RPMI7951 (cell line): ENCODE results near the gene AOC2. TPM values are rescaled to one million over a fixed set of nuclear protein-coding genes. Genes with fewer than 3 reads are reported as not detected.
A peak's percentile ranks its signal among the peaks of the same experiment; 100 is the strongest.
"Not testable (repeated sequence)": the region's sequence is repeated elsewhere in the genome, so short reads cannot be mapped to it uniquely, and the experiment has no call there.

Experiments
- DNase-seq: peaks from one replicate; pipeline ENCODE4 v3.0.0-alpha.2; 2012; ENCODE audit warnings: low read depth
- total RNA-seq: library from RNA; depleted of rRNA; stranded (reverse); fragments of >200 nt; shearing (Covaris generic); gene quantifications from 2 replicates; pipeline ENCODE4 v1.2.3, GENCODE V29; 2014

Gene AOC2
- total RNA-seq, 1 experiment from 2014 or later: 0.36 TPM

DNA sequence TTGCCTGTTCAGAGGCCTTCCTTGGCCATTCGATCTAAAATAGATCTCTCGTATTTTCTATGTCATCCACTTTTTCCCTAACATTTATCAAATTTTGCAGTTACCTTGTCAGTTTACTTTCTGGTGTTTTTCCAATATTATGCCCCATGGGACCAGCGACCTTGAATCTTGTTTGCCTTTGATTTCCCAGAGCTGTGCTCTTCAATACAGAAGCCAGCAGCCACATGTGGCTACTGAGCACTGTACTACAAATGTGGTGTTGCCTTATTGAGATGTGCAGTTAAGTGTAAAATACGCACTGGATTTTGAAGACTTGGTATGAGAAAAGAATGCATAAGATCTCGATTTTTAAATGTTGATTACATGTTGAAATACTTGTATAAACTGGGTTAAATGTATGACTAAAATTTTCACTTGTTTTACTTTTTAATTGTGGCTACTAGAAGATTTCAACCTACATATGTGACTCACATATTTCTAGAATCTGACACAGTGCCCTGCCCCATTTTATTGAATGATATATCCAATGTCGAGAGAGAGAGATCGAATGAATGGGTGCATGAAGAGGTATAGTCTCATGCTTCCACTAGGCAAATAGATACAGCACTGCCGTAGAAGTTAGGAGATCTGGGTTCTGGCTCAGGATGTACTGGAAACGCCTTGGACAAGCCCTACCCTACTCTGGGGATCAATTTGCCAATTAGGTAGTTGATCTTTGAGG, 12.0 kb upstream of the AOC2 start:
- DNase-seq: no peak

DNA sequence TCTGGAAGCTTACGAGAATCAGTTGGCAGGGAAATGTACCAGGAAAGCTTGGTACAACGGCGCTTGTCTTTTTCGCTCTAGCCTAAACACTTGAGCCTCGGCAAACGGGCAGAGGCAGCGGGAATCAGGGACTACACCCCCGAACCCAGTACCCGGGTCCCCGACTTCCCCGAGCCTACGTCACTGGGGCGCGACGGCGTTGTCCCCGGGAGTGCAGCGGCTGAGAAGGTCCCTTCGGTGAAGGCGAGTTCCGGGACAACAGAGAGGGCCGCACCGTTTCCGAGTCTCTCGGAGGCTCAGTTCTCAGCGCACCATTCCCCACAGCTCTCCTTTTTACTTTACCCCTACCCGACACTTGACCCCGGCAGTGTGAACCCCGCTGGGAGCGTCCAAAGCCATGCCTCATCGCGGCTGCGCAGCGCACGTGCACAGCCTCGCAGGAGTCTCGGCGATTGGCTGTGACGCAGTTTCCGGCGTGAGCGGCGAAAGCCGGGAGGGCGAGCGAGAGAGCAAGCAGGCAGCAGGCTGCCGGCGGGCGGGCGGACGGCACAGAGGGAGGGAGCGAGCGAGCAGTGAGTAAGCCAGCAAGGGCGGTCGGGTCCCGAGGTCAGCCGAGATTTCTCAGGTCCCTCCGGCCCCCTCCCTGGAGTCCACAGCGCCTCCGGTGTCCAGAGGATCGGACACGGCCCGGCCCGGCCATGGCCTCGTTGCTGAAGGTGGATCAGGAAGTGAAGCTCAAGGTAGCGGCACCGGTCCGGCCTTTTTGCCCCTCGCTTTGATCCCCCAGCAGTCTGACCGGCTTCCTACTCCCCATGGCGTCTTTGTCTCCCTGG, 11.2 kb upstream of the AOC2 start, which contains the start of gene PSME3:
Gene PSME3, plus strand, starts transcription at position 464 of the 833 bp plus-strand sequence. Its CDS starts 235 bp downstream, at position 699.
- peak; percentile 84 for DNase-seq

DNA sequence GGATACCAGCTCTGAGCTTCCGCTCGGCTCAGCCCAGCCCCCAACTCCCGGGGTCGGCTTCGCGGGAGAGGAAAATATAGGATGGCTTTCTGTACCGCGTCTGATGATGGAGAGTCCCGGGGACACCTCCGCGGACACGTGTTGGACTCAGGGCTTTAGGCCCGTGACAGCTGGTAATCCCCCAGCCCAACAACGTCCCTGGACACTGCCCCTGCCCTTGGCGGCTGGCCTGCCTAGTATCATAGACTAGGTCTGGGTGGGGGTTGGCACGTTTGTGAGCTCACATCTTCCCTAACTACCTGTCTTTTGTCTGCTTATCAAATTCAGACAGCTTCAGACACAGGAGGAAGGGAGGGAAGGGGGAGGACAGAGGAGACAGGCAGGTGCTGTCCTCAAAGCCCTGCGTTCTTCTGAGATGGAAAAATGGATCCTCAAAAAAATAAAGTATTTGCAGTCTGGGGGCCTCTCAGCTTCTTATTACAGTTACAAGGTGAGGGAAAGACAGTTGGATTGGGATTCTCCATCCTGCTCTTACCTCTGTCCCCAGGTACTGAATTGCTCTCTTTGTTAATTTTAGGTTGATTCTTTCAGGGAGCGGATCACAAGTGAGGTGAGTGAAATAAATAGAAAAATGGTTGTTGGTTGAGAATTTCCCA, 10.5 kb upstream of the AOC2 start:
- no peak for DNase-seq

DNA sequence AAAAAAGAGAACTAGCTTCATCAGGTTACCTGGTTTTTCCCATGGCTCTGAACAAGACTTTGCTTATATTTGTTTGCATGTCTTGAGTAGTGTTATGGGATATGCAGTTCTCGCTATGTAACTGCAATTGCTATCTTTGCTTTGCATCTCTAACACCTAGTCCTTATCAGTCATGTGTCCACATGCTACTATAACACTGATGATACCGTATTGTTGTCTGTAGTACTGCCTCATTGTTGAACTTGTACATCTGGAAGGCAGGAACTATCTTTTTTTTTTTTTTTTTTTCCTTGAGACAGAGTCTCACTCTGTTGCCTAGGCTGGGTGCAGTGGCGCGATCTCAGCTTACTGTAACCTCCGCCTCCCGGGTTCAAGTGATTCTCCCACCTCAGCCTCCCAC, 8.6 kb upstream of the AOC2 start:
- no peak for DNase-seq

DNA sequence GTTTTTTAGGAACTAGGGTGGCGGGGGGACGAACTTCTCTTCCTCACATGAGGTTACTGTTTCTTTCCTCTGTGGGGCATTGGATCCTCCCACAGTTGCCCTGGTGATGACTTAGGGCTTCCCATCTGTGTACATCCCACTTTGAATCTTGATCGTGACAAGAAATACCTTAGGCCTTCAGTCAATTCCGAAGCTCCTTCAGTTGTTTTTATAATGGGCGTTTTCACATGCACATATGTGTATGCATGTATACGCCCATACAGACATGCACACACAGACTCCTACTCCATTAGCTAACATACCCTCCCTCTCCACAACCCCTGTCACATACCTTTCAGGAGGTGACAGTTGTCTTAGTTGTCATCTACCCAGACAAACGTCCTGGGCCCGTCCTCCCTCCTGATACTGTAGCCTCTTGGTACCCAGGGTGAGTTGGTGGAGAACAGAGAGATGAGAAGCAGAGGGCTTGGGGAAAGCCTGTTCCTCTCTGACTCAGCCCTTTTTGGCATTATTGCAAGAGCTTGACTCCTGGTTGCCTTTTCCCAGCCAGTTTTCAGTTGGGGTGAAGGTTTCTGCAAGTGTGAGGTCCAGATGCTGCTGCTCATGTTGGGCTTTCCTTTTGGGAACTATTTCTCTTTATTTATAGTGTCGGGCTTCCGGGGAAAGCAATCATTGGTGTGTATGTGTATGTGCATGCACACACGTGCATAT, 2.2 kb upstream of the AOC2 start:
- no peak for DNase-seq

DNA sequence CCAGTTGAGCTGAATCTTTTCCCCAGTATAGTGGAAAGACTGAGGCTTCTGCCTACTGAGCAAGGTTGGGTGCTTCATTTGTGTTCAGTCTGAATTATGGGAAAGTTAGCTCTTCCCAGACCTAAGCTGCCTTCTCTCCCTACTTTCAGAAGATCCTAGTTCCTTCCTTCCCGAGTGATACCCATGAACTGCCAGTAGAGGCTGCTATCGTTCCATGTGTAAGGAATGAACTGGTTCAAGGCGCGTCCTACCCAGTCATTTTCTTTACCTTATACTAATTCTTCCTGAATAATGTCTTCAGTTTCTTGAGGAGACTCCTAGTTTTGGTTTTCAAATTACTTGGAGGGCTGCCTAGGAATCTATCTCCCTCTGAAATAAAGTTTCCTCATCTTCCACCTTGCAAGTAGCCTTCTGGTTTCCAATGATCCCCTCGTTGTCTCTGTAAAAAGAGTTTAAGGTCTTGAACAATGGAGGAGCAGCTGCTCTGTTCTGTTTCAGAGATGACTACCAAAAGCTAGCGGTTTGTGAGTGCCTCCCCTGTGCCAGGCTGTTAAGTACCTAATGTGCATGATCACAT, 934 bp upstream of the AOC2 start:
- DNase-seq: peak; percentile 53

DNA sequence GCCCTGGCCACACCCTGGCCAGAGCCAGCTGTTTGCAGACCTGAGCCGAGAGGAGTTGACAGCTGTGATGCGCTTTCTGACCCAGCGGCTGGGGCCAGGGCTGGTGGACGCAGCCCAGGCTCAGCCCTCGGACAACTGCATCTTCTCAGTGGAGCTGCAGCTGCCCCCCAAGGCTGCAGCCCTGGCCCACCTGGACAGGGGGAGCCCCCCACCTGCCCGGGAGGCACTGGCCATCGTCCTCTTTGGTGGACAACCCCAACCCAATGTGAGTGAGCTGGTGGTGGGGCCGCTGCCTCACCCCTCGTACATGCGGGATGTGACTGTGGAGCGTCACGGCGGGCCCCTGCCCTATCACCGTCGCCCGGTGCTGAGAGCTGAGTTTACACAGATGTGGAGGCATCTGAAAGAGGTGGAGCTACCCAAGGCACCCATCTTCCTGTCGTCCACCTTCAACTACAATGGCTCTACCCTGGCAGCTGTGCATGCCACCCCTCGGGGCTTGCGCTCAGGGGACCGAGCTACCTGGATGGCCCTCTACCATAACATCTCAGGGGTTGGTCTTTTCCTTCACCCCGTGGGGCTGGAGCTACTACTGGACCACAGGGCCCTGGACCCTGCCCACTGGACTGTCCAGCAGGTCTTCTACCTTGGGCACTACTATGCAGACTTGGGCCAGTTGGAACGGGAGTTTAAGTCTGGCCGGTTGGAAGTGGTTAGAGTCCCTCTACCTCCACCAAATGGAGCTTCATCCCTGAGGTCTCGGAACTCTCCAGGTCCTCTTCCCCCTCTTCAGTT, 578 bp downstream of the AOC2 start:
- DNase-seq: no peak

DNA sequence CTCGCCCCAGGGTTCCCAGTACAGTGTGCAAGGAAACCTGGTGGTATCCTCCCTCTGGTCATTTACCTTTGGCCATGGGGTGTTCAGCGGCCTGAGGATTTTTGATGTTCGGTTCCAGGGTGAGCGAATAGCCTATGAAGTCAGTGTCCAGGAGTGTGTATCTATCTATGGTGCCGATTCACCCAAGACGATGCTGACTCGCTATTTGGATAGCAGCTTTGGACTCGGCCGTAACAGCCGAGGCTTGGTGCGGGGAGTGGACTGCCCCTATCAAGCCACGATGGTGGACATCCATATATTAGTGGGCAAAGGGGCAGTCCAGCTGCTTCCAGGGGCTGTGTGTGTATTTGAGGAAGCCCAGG, 1.2 kb downstream of the AOC2 start:
- DNase-seq: no peak

DNA sequence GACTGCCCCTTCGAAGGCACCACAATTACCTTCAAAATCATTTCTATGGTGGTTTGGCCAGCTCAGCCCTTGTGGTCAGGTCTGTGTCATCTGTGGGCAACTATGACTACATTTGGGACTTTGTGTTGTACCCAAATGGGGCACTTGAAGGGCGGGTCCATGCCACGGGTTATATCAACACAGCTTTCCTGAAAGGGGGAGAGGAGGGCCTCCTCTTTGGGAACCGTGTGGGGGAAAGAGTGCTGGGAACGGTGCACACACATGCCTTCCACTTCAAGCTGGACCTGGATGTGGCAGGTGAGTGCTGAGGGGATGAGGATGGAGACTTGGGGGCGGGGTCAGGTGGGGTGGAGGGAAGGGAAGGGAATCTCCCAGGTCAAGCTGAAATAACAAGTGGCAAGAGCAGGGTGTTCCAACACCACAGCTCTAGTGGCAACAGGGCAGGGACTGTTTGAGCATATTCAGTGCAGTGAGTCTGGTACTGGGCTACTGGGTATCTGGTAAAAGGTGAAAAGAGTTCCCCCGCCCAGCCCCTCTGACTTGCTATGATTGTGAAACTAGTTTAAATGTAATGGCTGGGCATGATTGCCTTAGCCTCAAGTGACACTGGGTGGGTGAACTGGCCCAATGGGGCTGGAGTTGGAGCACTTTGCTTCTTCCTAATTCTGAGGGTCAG, 1.7 kb downstream of the AOC2 start:
- DNase-seq: peak; percentile 44

DNA sequence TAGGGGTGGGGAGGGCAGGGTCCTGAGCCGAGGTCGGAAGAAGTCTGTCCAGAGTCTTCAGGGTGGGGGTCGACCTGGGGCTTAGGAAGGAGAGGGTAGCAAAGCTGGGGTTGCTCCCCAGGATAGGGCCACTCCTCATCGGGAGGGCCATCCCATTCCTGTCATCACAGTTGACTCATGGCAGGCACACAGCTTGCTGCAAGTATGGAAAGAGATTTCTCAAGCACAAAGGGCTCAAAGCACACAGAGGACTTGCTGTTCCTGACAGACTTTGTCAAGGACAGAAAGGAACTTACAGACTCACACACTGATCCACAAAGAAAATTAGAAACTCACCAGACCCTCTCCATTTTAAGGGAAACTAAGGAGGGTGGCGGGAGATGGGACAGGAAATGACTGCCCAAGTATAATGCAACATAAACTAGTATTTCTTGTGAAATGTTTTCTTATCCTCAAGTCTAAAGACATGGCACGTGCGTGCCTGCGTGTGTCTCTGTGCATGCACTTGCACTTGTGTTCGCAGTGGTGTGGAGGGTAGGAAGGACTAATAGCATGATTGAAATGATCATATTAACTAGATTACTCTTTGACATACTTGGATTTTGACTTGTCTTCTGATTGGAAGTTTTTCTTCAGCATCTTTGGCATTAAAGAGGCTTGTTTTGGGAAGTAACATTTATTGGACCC, 2.4 kb downstream of the AOC2 start:
- DNase-seq: no peak

DNA sequence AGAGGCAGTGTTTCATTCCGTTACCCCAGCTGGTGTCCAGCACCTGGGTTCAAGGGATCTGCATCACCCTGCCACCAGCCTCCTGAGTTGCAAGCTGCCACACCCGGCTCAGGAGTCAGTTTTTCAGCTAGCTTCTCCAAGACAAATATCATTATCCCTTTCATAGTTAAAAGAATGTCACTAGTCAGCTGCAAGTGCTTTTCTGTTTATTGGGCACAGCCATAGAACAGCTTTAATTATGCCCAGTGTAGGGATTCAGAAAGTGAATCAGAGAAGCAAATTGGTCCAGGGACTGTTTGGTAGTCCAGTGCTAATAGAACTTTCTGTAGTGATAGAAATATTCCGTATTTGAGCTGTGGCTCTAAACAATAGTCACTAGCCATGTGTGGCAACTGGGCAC, 3.7 kb downstream of the AOC2 start:
- DNase-seq: no peak

DNA sequence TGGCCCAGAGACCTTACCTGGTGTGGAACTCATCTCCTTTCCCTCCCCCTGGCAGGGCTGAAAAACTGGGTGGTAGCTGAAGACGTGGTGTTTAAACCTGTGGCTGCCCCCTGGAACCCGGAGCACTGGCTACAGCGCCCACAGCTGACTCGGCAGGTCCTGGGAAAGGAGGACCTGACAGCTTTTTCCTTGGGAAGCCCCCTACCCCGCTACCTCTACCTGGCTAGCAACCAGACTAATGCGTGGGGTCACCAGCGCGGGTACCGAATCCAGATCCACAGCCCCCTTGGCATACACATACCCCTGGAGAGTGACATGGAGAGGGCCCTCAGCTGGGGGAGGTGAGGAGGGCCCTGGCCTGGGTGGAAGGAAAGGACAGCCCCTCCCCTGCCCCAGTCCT, 4.7 kb downstream of the AOC2 start:
- DNase-seq: no peak

DNA sequence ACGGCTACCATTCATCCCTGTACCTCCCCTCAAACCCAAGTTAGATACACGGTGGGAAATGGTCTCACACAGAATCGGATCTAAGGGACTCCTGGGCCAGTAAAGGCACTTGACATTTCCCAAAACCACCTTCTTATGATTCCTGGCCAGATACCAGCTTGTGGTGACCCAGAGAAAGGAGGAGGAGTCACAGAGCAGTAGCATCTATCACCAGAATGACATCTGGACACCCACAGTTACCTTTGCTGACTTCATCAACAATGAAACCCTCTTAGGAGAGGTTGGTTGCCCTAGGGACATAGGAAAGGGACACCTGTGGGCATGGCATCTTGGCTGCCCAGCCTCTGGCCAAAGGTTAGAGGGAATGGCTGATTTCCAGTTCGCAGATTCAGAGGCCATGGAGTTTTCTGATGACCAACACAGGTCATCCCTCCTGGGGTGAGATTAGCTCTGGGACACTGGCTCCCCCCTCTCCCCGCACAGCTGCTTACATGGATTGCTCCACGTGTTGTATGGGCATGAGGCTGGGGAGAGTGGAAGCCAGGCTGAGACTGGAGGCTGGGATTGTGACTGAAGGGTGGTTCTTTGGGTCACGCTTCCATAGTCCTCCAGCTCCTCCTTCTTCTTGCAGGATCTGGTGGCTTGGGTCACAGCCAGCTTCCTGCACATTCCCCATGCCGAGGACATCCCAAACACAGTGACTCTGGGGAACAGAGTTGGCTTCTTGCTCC, 5.2 kb downstream of the AOC2 start:
- peak; percentile 27 for DNase-seq

DNA sequence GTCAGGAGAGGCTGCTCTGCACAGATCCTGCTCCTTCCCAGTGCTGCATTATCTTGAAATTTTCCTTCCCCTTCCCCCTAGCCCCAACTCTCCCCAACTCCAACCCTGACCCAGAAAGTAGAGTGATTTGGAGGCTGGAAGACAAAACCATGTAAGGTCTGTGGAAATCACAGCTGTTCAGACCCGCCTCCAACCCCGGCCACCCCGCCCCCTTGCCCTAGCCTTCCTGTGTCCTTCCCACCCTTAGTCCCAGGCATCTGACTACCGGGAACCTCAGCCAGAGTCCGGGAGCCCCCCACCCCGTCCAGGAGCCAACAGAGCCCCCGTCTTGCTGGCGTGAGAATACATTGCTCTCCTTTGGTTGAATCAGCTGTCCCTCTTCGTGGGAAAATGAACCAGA, 6.6 kb downstream of the AOC2 start, which contains the start of gene AOC3:
Gene AOC3, plus strand, starts transcription at position 246 of the 400 bp plus-strand sequence. Its CDS starts 145 bp downstream, at position 391.
- DNase-seq: no peak

DNA sequence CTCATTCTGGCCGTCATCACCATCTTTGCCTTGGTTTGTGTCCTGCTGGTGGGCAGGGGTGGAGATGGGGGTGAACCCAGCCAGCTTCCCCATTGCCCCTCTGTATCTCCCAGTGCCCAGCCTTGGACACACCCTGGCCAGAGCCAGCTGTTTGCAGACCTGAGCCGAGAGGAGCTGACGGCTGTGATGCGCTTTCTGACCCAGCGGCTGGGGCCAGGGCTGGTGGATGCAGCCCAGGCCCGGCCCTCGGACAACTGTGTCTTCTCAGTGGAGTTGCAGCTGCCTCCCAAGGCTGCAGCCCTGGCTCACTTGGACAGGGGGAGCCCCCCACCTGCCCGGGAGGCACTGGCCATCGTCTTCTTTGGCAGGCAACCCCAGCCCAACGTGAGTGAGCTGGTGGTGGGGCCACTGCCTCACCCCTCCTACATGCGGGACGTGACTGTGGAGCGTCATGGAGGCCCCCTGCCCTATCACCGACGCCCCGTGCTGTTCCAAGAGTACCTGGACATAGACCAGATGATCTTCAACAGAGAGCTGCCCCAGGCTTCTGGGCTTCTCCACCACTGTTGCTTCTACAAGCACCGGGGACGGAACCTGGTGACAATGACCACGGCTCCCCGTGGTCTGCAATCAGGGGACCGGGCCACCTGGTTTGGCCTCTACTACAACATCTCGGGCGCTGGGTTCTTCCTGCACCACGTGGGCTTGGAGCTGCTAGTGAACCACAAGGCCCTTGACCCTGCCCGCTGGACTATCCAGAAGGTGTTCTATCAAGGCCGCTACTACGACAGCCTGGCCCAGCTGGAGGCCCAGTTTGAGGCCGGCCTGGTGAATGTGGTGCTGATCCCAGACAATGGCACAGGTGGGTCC, 7.2 kb downstream of the AOC2 start:
- not testable (repeated sequence) for DNase-seq

DNA sequence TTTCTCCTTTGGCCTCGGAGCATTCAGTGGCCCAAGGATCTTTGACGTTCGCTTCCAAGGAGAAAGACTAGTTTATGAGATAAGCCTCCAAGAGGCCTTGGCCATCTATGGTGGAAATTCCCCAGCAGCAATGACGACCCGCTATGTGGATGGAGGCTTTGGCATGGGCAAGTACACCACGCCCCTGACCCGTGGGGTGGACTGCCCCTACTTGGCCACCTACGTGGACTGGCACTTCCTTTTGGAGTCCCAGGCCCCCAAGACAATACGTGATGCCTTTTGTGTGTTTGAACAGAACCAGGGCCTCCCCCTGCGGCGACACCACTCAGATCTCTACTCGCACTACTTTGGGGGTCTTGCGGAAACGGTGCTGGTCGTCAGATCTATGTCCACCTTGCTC, 8.0 kb downstream of the AOC2 start:
- DNase-seq: no peak

DNA sequence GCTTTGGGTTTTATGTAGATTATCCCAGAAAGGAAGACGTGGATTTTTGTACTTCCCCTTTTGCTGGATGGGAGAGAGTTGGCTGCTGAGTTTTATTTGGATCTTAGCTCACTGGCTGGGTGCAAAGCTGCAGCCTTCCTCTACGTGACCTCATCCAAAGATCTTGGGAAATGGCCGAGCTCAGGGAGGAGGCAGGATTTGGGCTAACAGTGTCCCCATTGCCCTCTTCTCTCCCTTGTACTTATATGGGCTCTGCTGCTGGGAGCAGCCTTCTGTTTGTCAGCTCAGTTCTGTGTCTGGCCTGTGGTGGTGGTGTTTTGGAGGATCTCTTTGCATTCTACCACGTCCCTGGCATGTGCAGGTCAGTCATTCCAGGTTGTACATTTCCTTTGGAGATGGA, 8.6 kb downstream of the AOC2 start:
- DNase-seq: no peak

DNA sequence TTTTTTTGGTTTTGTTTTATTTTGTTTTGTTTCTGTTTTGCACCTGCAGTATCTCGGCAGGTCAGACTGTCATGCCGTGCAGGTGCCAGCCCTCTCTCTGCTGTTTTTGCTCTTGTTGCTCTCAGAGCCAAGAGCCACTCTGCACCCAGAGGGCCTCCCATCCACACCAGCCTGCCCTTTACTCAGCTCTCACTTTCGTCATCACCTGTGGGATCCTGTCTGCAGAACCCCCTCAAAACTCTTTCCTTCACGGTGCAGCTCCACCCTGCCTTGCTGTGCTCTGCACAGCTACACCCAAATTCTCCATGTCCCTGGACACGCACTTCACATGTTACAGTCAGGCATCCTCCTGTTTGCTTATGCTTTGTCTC, 9.2 kb downstream of the AOC2 start:
- DNase-seq: no peak
